ENCODE data around the gene COG7. TPM values are rescaled to one million over a fixed set of nuclear protein-coding genes. Genes with fewer than 3 reads are reported as not detected.
"Not testable (repeated sequence)": the region's sequence is repeated elsewhere in the genome, so short reads cannot be mapped to it uniquely, and the experiment has no call there.

Gene COG7
- total and polyA plus RNA-seq, 2 donors (not counting 3 experiments of a cell fraction or from before 2014, with no cell fraction given): 24.1 to 42.0 TPM

DNA sequence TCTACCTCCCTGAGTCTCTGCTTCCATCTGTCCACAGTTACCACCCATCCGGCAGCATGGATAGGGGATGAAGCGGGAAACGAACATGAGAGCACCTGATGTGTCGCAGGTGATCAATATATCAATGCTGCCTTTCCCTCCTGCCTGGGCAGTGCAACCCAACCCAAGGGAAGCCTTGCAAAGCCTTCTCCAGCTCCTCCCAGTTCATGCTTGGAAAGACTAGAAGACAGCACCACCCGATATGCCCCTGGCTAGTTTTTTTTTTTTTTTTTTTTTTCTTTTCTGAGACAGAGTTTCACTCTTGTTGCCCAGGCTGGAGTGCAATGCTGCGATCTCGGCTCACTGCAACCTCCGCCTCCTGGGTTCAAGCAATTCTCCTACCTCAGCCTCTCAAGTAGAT lies 63.1 kb downstream of the COG7 start:
- H3K27ac ChIP-seq (ENCODE audit: insufficient read depth, low read depth, low read length); FAIRE-seq; dilution Hi-C loops (cut with MboI; ENCODE audit: extremely low pct_ligation_motif_present, low sequenced_read_pairs); H4K20me1 ChIP-seq (replicated peaks; ENCODE audit: control insufficient read depth, extremely low read depth, insufficient read depth, low read length); POLR2A ChIA-PET; H3K9me1 ChIP-seq (replicated peaks; ENCODE audit: control insufficient read depth, extremely low read depth, insufficient read depth, low read length); H3K4me2 ChIP-seq (ENCODE audit: insufficient read depth, low read length); H3K9ac ChIP-seq (replicated peaks; ENCODE audit: extremely low read depth, insufficient read depth, low read length); H2AFZ ChIP-seq (ENCODE audit: low read depth, low read length); DNase-seq (ENCODE audit: low read depth, low spot score); H3K4me3 ChIP-seq (replicated peaks in 1 of 3; ENCODE audit: insufficient read depth in 1 of 3, low read depth in 1 of 3, low read length in 3 of 3); BruUV-seq (replicated peaks); H3K27me3 ChIP-seq (ENCODE audit: control insufficient read depth in 2 of 2, insufficient read depth in 2 of 2, low read length in 2 of 2); H3K9me3 ChIP-seq (replicated peaks; ENCODE audit: control insufficient read depth, insufficient read depth, low read length); H3K79me2 ChIP-seq (ENCODE audit: control insufficient read depth, insufficient read depth, low read length): not testable (repeated sequence)
- CTCF ChIA-PET: interaction anchor here (1.6 kb wide), 1 partner anchor 34 kb away, joined by 4 read pairs; no protein-coding TSS in a partner anchor
- peaks cover 0 to 11% of the 10 kb centered on the region in 2 experiments for H3K36me3 ChIP-seq (ENCODE audit: control insufficient read depth in 2 of 2, extremely low read depth in 1 of 2, insufficient read depth in 2 of 2, low read length in 2 of 2)
- H3K4me1 ChIP-seq (ENCODE audit: control insufficient read depth, extremely low read depth, insufficient read depth, low read length): peaks cover 15% of the 10 kb centered on the region
- intact Hi-C loops (cut with micrococcal nuclease): loop anchor here (5.0 kb wide), 1 partner anchor 42 kb away; no protein-coding TSS in a partner anchor

GRCh38 chr16:23389201-23389600 lies 63.8 kb downstream of the COG7 start:
- Histone ChIP-seq H3K79me2 (ENCODE audit: control insufficient read depth, insufficient read depth, low read length) (no peaks in the 10 kb centered on the region), H3K9me1 (replicated peaks; ENCODE audit: control insufficient read depth, extremely low read depth, insufficient read depth, low read length) (no peaks in the 10 kb centered on the region), H3K4me1 (ENCODE audit: control insufficient read depth, extremely low read depth, insufficient read depth, low read length) (peaks cover 11% of the 10 kb centered on the region), H3K9me3 (replicated peaks; ENCODE audit: control insufficient read depth, insufficient read depth, low read length) (no peaks in the 10 kb centered on the region), H3K4me3 (replicated peaks in 1 of 3; ENCODE audit: insufficient read depth in 1 of 3, low read depth in 1 of 3, low read length in 3 of 3) (no peak overlapping the region), H4K20me1 (replicated peaks; ENCODE audit: control insufficient read depth, extremely low read depth, insufficient read depth, low read length) (no peaks in the 10 kb centered on the region), H3K9ac (replicated peaks; ENCODE audit: extremely low read depth, insufficient read depth, low read length) (no peak overlapping the region), H3K4me2 (ENCODE audit: insufficient read depth, low read length) (no peak overlapping the region), H3K27me3 (ENCODE audit: control insufficient read depth in 2 of 2, insufficient read depth in 2 of 2, low read length in 2 of 2) (no peaks in the 10 kb centered on the region), H3K27ac (ENCODE audit: insufficient read depth, low read depth, low read length) (no peak overlapping the region), H3K36me3 (ENCODE audit: control insufficient read depth in 2 of 2, extremely low read depth in 1 of 2, insufficient read depth in 2 of 2, low read length in 2 of 2) (peaks cover 0 to 11% of the 10 kb centered on the region in 2 experiments), H2AFZ (ENCODE audit: low read depth, low read length) (no peak overlapping the region)
- dilution Hi-C loops (cut with MboI; ENCODE audit: extremely low pct_ligation_motif_present, low sequenced_read_pairs): no loop called here
- FAIRE-seq: no peak
- intact Hi-C loops (cut with micrococcal nuclease): no loop called here
- BruUV-seq (replicated peaks): no TSS peak
- no peak for TF ChIP-seq FOS (IDR thresholded peaks at IDR 0.05; ENCODE audit: borderline replicate concordance, insufficient read depth, low read length)
- no peak for TF ChIP-seq GATA2 (IDR thresholded peaks at IDR 0.05; ENCODE audit: insufficient read depth, insufficient read length, low read depth, low read length)
- TF ChIP-seq POLR2AphosphoS5 (IDR thresholded peaks at IDR 0.05; ENCODE audit: insufficient read depth, low read depth, low read length): no peak
- no peak for TF ChIP-seq MYC (IDR thresholded peaks at IDR 0.05; ENCODE audit: low read depth, low read length)
- no peak for TF ChIP-seq CTCF (IDR thresholded peaks at IDR 0.05; ENCODE audit: extremely low read depth in 1 of 2, insufficient read depth in 1 of 2, low read depth in 1 of 2, low read length in 2 of 2)
- no peak for TF ChIP-seq POLR2A (IDR thresholded peaks at IDR 0.05; ENCODE audit: low read depth, low read length)
- CTCF ChIA-PET: interaction anchor here (1.6 kb wide), 1 partner anchor 34 kb away, joined by 4 read pairs; no protein-coding TSS in a partner anchor
- DNase-seq (ENCODE audit: low read depth, low spot score): no peak
- POLR2A ChIA-PET: no interaction called here
